ENCODE measurements around the gene TMPRSS11E.
"Not testable (repeated sequence)": the region's sequence is repeated elsewhere in the genome, so short reads cannot be mapped to it uniquely, and the experiment has no call there.

The TMPRSS11E gene

DNA sequence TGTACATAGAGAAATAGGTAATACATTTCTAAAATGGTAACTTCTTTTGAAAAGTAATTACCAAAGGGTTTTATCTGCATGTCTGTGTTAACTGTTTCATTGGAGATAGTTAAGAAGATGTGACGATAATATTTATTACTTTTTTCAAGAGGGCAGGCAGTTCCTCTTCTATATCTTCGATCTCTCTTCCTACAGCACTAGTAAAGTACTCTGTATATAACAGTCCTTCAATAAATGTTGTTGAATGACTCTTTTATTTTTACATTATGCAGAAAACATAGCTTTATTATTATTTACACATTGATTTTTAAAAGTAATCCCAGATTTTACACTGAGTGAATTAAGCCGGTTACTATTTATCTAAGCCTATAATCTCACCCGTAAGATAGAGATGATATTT, 51.8 kb downstream of the TMPRSS11E start:
- no peak for DNase-seq (ENCODE audit: low read depth in 1 of 2, low spot score in 1 of 2)
- H3K4me3 ChIP-seq (replicated peaks; ENCODE audit: insufficient read depth, low read length), result no peak overlapping the region
- no peak overlapping the region for H3K27ac ChIP-seq (replicated peaks)
- H3K27me3 ChIP-seq (ENCODE audit: insufficient read depth, poor library complexity, severe bottlenecking), result no peaks in the 10 kb centered on the region
- TF ChIP-seq POLR2AphosphoS5 (IDR thresholded peaks at IDR 0.05; ENCODE audit: low read depth), result no peak
- TF ChIP-seq, protein P1, sequence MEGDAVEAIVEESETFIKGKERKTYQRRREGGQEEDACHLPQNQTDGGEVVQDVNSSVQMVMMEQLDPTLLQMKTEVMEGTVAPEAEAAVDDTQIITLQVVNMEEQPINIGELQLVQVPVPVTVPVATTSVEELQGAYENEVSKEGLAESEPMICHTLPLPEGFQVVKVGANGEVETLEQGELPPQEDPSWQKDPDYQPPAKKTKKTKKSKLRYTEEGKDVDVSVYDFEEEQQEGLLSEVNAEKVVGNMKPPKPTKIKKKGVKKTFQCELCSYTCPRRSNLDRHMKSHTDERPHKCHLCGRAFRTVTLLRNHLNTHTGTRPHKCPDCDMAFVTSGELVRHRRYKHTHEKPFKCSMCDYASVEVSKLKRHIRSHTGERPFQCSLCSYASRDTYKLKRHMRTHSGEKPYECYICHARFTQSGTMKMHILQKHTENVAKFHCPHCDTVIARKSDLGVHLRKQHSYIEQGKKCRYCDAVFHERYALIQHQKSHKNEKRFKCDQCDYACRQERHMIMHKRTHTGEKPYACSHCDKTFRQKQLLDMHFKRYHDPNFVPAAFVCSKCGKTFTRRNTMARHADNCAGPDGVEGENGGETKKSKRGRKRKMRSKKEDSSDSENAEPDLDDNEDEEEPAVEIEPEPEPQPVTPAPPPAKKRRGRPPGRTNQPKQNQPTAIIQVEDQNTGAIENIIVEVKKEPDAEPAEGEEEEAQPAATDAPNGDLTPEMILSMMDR (IDR thresholded peaks at IDR 0.05; ENCODE audit: insufficient read depth, low read length), result no peak
- TF ChIP-seq GABPA (IDR thresholded peaks at IDR 0.05; ENCODE audit: low read depth), result no peak
- TF ChIP-seq, protein P2, sequence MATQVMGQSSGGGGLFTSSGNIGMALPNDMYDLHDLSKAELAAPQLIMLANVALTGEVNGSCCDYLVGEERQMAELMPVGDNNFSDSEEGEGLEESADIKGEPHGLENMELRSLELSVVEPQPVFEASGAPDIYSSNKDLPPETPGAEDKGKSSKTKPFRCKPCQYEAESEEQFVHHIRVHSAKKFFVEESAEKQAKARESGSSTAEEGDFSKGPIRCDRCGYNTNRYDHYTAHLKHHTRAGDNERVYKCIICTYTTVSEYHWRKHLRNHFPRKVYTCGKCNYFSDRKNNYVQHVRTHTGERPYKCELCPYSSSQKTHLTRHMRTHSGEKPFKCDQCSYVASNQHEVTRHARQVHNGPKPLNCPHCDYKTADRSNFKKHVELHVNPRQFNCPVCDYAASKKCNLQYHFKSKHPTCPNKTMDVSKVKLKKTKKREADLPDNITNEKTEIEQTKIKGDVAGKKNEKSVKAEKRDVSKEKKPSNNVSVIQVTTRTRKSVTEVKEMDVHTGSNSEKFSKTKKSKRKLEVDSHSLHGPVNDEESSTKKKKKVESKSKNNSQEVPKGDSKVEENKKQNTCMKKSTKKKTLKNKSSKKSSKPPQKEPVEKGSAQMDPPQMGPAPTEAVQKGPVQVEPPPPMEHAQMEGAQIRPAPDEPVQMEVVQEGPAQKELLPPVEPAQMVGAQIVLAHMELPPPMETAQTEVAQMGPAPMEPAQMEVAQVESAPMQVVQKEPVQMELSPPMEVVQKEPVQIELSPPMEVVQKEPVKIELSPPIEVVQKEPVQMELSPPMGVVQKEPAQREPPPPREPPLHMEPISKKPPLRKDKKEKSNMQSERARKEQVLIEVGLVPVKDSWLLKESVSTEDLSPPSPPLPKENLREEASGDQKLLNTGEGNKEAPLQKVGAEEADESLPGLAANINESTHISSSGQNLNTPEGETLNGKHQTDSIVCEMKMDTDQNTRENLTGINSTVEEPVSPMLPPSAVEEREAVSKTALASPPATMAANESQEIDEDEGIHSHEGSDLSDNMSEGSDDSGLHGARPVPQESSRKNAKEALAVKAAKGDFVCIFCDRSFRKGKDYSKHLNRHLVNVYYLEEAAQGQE (IDR thresholded peaks at IDR 0.05; ENCODE audit: insufficient replicate concordance, low read depth), result no peak
- TF ChIP-seq SPI1 (IDR thresholded peaks at IDR 0.05; ENCODE audit: borderline replicate concordance, low read depth), result no peak

DNA sequence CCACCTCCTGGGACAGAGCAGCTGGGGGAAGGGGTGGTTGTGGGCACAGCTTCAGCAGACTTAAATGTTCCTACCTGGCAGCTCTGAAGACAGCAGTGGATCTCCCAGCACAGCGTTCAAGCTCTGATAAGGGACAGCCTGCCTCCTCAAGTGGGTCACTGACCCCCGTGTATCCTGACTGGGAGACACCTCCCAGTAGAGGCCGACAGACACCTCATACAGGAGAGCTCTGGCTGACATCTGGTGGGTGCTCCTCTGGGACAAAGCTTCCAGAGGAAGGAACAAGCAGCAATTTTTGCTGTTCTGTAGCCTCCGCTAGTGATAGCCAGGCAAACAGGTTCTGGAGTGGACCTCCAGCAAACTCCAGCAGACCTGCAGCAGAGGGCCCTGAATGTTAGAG, 56.2 kb downstream of the TMPRSS11E start:
- not testable (repeated sequence) for DNase-seq (ENCODE audit: low read depth in 1 of 2, low spot score in 1 of 2); H3K4me3 ChIP-seq (replicated peaks; ENCODE audit: insufficient read depth, low read length); H3K27me3 ChIP-seq (ENCODE audit: insufficient read depth, poor library complexity, severe bottlenecking); H3K27ac ChIP-seq (replicated peaks)

DNA sequence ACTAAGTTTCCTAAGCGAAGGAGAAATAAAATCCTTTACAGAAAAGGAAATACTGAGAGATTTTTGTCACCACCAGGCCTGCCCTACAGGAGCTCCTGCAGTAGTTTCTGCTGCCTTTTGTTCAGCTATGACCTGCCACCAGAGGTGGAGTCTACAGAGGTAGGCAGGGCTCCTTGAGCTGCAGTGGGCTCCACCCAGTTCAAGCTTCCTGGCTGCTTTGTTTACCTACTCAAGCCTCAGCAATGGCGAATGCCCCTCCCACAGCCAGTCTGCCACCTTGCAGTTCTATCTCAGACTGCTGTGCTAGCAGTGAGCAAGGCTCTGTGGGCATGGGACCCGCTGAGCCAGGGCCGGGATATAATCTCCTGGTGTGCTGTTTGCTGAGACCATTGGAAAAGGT, 57.6 kb downstream of the TMPRSS11E start:
- not testable (repeated sequence) for H3K4me3 ChIP-seq (replicated peaks; ENCODE audit: insufficient read depth, low read length); DNase-seq (ENCODE audit: low read depth in 1 of 2, low spot score in 1 of 2); H3K27me3 ChIP-seq (ENCODE audit: insufficient read depth, poor library complexity, severe bottlenecking); H3K27ac ChIP-seq (replicated peaks)

DNA sequence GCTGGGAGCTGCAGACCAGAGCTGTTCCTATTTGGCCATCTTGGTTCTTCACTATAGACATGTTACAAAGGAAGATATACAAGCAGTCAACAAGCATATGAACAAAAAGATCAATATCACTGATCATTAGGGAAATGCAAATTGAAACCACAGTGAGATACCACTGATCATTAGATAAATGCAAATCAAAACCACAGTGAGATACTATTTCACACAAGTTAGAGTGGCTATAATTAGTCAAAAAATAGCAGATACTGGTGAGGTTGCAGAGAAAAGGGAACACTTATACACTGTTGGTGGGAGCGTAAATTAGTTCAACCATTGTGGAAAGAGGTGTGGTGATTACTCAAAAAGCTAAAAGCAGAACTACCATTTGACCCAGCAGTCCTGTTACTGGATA, 58.2 kb downstream of the TMPRSS11E start:
- DNase-seq (ENCODE audit: low read depth in 1 of 2, low spot score in 1 of 2); H3K27ac ChIP-seq (replicated peaks); H3K4me3 ChIP-seq (replicated peaks; ENCODE audit: insufficient read depth, low read length); H3K27me3 ChIP-seq (ENCODE audit: insufficient read depth, poor library complexity, severe bottlenecking): not testable (repeated sequence)

DNA sequence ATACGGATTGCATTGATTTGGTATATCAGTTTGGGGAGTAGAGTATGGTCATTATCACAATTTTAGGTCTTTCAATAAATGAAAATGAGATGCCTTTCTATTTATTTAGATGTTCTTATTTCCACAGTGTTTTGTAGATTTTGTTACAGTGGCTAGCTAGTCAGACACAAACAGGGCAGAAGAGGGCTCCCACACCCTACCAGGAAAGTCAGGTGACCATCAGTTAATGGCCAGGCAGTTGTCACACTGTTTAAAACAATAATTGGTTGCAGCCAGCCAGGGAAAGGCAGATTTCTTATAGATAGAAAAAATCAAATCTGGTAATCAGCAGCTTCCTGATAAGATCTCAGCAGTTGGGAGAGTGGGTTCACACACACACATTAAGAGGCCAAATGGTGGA, 71.6 kb downstream of the TMPRSS11E start:
- TF ChIP-seq, protein P1 (IDR thresholded peaks at IDR 0.05; ENCODE audit: insufficient read depth, low read length), result no peak
- TF ChIP-seq POLR2AphosphoS5 (IDR thresholded peaks at IDR 0.05; ENCODE audit: low read depth), result no peak
- no peak for TF ChIP-seq GABPA (IDR thresholded peaks at IDR 0.05; ENCODE audit: low read depth)
- TF ChIP-seq SPI1 (IDR thresholded peaks at IDR 0.05; ENCODE audit: borderline replicate concordance, low read depth), result no peak
- TF ChIP-seq, protein P2 (IDR thresholded peaks at IDR 0.05; ENCODE audit: insufficient replicate concordance, low read depth), result no peak
- H3K27me3 ChIP-seq (ENCODE audit: insufficient read depth, poor library complexity, severe bottlenecking), result no peaks in the 10 kb centered on the region
- no peak overlapping the region for H3K4me3 ChIP-seq (replicated peaks; ENCODE audit: insufficient read depth, low read length)
- no peak overlapping the region for H3K27ac ChIP-seq (replicated peaks)
- DNase-seq (ENCODE audit: low read depth in 1 of 2, low spot score in 1 of 2), result no peak
